ENCODE data around the gene TRIM2.

- TF ChIP-seq POLR2A (IDR thresholded peaks at IDR 0.05) (no peak), CTCF (IDR thresholded peaks at IDR 0.05) (no peak), EP300 (IDR thresholded peaks at IDR 0.05; ENCODE audit: low read depth) (no peak), POLR2AphosphoS5 (IDR thresholded peaks at IDR 0.05) (no peak)
Observed at GRCh38 chr4:153242839-153243324, 38.6 kb downstream of the TRIM2 start.

Data from transverse colon (tissue), 4 donors.